DOHH2 (cell line): ENCODE measurements around the gene KAT7.

Source experiments
- H3F3A ChIP-seq: fragments of 200-600 bp; sonication (generic), shearing (Covaris generic); 2 replicates; pipeline ENCODE4 v1.6.0; 2016; ENCODE audit warnings: antibody characterized with exemption, mild to moderate bottlenecking; ENCODE audit not compliant: control insufficient read depth, insufficient read depth
- H3K27ac ChIP-seq: fragments of 200-600 bp; sonication (generic); 2 replicates; pipeline ENCODE4 v1.5.1; 2014; ENCODE audit warnings: low read depth, mild to moderate bottlenecking, low read length, moderate library complexity
- H3K27me3 ChIP-seq: fragments of 200-600 bp; sonication (generic); 2 replicates; pipeline ENCODE4 v1.6.1; 2014; ENCODE audit warnings: mild to moderate bottlenecking, low read length, mixed read lengths; ENCODE audit not compliant: control insufficient read depth
- H3K36me3 ChIP-seq: fragments of 200-600 bp; sonication (generic); 2 replicates; pipeline ENCODE4 v1.6.1; 2014; ENCODE audit warnings: mild to moderate bottlenecking, low read length, moderate library complexity, mixed read lengths; ENCODE audit not compliant: control insufficient read depth
- H3K4me1 ChIP-seq: fragments of 200-600 bp; sonication (generic); 2 replicates; pipeline ENCODE4 v1.6.1; 2014; ENCODE audit warnings: mild to moderate bottlenecking, low read length, mixed read lengths; ENCODE audit not compliant: control insufficient read depth
- H3K4me2 ChIP-seq: fragments of 200-600 bp; sonication (generic); 2 replicates; pipeline ENCODE4 v1.6.0; 2014; ENCODE audit warnings: mild to moderate bottlenecking, low read length, moderate library complexity
- H3K4me3 ChIP-seq: fragments of 200-600 bp; sonication (generic); 2 replicates; pipeline ENCODE4 v1.5.1; 2014; ENCODE audit warnings: mild to moderate bottlenecking, low read length, mixed read lengths
- H3K79me2 ChIP-seq: fragments of 200-600 bp; sonication (generic); 2 replicates; pipeline ENCODE4 v1.6.1; 2014; ENCODE audit warnings: mild to moderate bottlenecking, low read length, mixed read lengths; ENCODE audit not compliant: control insufficient read depth
- H3K9me2 ChIP-seq: fragments of 200-600 bp; sonication (generic); replicated peaks from 2 replicates; pipeline ENCODE4 v1.6.1; 2014; ENCODE audit warnings: mild to moderate bottlenecking, low read length, mixed read lengths; ENCODE audit not compliant: control insufficient read depth
- H3K9me3 ChIP-seq: fragments of 200-600 bp; sonication (generic); 2 replicates; pipeline ENCODE4 v1.6.1; 2014; ENCODE audit warnings: antibody characterized with exemption, low read length, mixed read lengths; ENCODE audit not compliant: control insufficient read depth, insufficient read depth
- H4K20me1 ChIP-seq: fragments of 200-600 bp; sonication (generic); 2 replicates; pipeline ENCODE4 v1.6.0; 2014; ENCODE audit warnings: low read depth, mild to moderate bottlenecking, antibody characterized with exemption, low read length, moderate library complexity; ENCODE audit not compliant: control insufficient read depth, insufficient read depth
- CTCF ChIP-seq: fragments of 200-600 bp; sonication (generic); IDR thresholded peaks from one replicate; pipeline ENCODE4 v1.5.1; 2014; ENCODE audit warnings: antibody characterized with exemption, mild to moderate bottlenecking, low read depth, low read length; ENCODE audit not compliant: poor library complexity, severe bottlenecking
- EZH2phosphoT487 ChIP-seq: fragments of 200-600 bp; sonication (generic); IDR thresholded peaks from 2 replicates; pipeline ENCODE4 v1.6.1; 2017; ENCODE audit warnings: borderline replicate concordance, mild to moderate bottlenecking, antibody characterized with exemption, low read length, moderate library complexity, mixed read lengths

KAT7 gene

GRCh38 chr17:49866882-49867413, 78.5 kb downstream of the KAT7 start:
- no peaks in the 10 kb centered on the region for H4K20me1 ChIP-seq
- no peaks in the 10 kb centered on the region for H3K36me3 ChIP-seq
- no peaks in the 10 kb centered on the region for H3K9me3 ChIP-seq
- no peaks in the 10 kb centered on the region for H3K79me2 ChIP-seq
- no peak overlapping the region for H3K4me3 ChIP-seq
- no peak overlapping the region for H3K27ac ChIP-seq
- TF ChIP-seq CTCF = no peak
- TF ChIP-seq EZH2phosphoT487 = no peak
- no peaks in the 10 kb centered on the region for H3K4me1 ChIP-seq
- no peaks in the 10 kb centered on the region for H3K27me3 ChIP-seq
- no peaks in the 10 kb centered on the region for H3K9me2 ChIP-seq
- no peak overlapping the region for H3K4me2 ChIP-seq
- no peaks in the 10 kb centered on the region for H3F3A ChIP-seq

GRCh38 chr17:49869038-49869374, 80.5 kb downstream of the KAT7 start:
- no peaks in the 10 kb centered on the region for H3K9me2 ChIP-seq
- H3K4me2 ChIP-seq = no peak overlapping the region
- H3K79me2 ChIP-seq = no peaks in the 10 kb centered on the region
- TF ChIP-seq EZH2phosphoT487 (no peak), CTCF (no peak)
- H3K4me1 ChIP-seq = no peaks in the 10 kb centered on the region
- no peaks in the 10 kb centered on the region for H4K20me1 ChIP-seq
- no peak overlapping the region for H3K4me3 ChIP-seq
- H3K9me3 ChIP-seq = no peaks in the 10 kb centered on the region
- no peaks in the 10 kb centered on the region for H3K27me3 ChIP-seq
- no peaks in the 10 kb centered on the region for H3K36me3 ChIP-seq
- no peaks in the 10 kb centered on the region for H3F3A ChIP-seq
- H3K27ac ChIP-seq = no peak overlapping the region

- Histone ChIP-seq H3K4me2 (no peak overlapping the region), H3K9me2 (no peaks in the 10 kb centered on the region), H3K4me3 (no peak overlapping the region), H3K9me3 (no peaks in the 10 kb centered on the region), H4K20me1 (no peaks in the 10 kb centered on the region), H3K36me3 (no peaks in the 10 kb centered on the region), H3K4me1 (no peaks in the 10 kb centered on the region), H3K79me2 (no peaks in the 10 kb centered on the region), H3K27me3 (0 out of 2 replicates have a peak, but pooled peaks cover 2% of the 10 kb centered on the region), H3K27ac (no peak overlapping the region), H3F3A (no peaks in the 10 kb centered on the region)
- TF ChIP-seq CTCF (no peak), EZH2phosphoT487 (no peak)
These were observed 81.8 kb downstream of the KAT7 start for GRCh38 chr17:49870298-49870697.

- Histone ChIP-seq H3K27ac (no peak overlapping the region), H3K4me2 (no peak overlapping the region), H4K20me1 (no peaks in the 10 kb centered on the region), H3K4me1 (no peaks in the 10 kb centered on the region), H3K9me2 (no peaks in the 10 kb centered on the region), H3K9me3 (no peaks in the 10 kb centered on the region), H3F3A (no peaks in the 10 kb centered on the region), H3K36me3 (no peaks in the 10 kb centered on the region), H3K4me3 (no peak overlapping the region), H3K79me2 (no peaks in the 10 kb centered on the region), H3K27me3 (0 out of 2 replicates have a peak, but pooled peaks cover 3% of the 10 kb centered on the region)
- TF ChIP-seq EZH2phosphoT487 (no peak), CTCF (no peak)
These were observed 82.7 kb downstream of the KAT7 start for GRCh38 chr17:49871211-49871610.
